OCI-LY1 (cell line): Measurements from ENCODE around the gene TMEM144.

ENCODE experiments used
- H2AFZ ChIP-seq: fragments of 200-600 bp; sonication (generic), shearing (Covaris generic); 2 replicates; pipeline ENCODE4 v1.6.0; 2014; ENCODE audit warnings: antibody characterized with exemption, mild to moderate bottlenecking, low read length
- H3F3A ChIP-seq: fragments of 200-600 bp; sonication (generic), shearing (Covaris generic); 2 replicates; pipeline ENCODE4 v1.6.0; 2014; ENCODE audit warnings: mild to moderate bottlenecking, antibody characterized with exemption, low read length, moderate library complexity; ENCODE audit not compliant: insufficient read depth
- H3K27ac ChIP-seq: fragments of 200-600 bp; sonication (generic); 2 replicates; pipeline ENCODE4 v1.5.1; 2014; ENCODE audit warnings: low read length, mixed run types, mild to moderate bottlenecking, low read depth; ENCODE audit not compliant: poor library complexity, severe bottlenecking
- H3K27me3 ChIP-seq: fragments of 200-600 bp; sonication (generic); 2 replicates; pipeline ENCODE4 v1.6.0; 2014; ENCODE audit warnings: antibody characterized with exemption, mild to moderate bottlenecking, low read length, moderate library complexity; ENCODE audit not compliant: insufficient read depth
- H3K36me3 ChIP-seq: fragments of 200-600 bp; sonication (generic); 2 replicates; pipeline ENCODE4 v1.6.1; 2014; ENCODE audit warnings: mild to moderate bottlenecking, antibody characterized with exemption, low read length, moderate library complexity, mixed read lengths; ENCODE audit not compliant: insufficient read depth
- H3K4me1 ChIP-seq: fragments of 200-600 bp; sonication (generic); 2 replicates; pipeline ENCODE4 v1.5.1; 2014; ENCODE audit warnings: mild to moderate bottlenecking, low read length, moderate library complexity; ENCODE audit not compliant: insufficient read depth, severe bottlenecking
- H3K4me2 ChIP-seq: fragments of 200-600 bp; sonication (generic), shearing (Covaris generic); 2 replicates; pipeline ENCODE4 v1.6.1; 2014; ENCODE audit warnings: low read length
- H3K4me3 ChIP-seq: fragments of 200-600 bp; sonication (generic); 2 replicates; pipeline ENCODE4 v1.5.1; 2014; ENCODE audit warnings: low read length, low read depth, mild to moderate bottlenecking, mixed read lengths; ENCODE audit not compliant: poor library complexity, severe bottlenecking
- H3K79me2 ChIP-seq: fragments of 200-600 bp; shearing (Covaris generic); 2 replicates; pipeline ENCODE4 v1.6.1; 2016; ENCODE audit warnings: mixed run types, low read length, mixed read lengths; ENCODE audit not compliant: insufficient read depth
- H3K9ac ChIP-seq: fragments of 200-600 bp; sonication (generic), shearing (Covaris generic); 2 replicates; pipeline ENCODE4 v1.6.1; 2014; ENCODE audit warnings: mild to moderate bottlenecking, low read length, mixed read lengths
- H3K9me2 ChIP-seq: fragments of 200-600 bp; sonication (generic), shearing (Covaris generic); 2 replicates; pipeline ENCODE4 v1.6.1; 2014; ENCODE audit warnings: low read depth, mild to moderate bottlenecking, low read length, mixed read lengths
- H3K9me3 ChIP-seq: fragments of 200-600 bp; shearing (Covaris generic); 2 replicates; pipeline ENCODE4 v1.6.1; 2014; ENCODE audit warnings: low read length, mixed read lengths
- H4K20me1 ChIP-seq: fragments of 200-600 bp; sonication (generic), shearing (Covaris generic); 2 replicates; pipeline ENCODE4 v1.6.0; 2016; ENCODE audit warnings: mild to moderate bottlenecking, low read length; ENCODE audit not compliant: insufficient read depth
- CTCF ChIP-seq: fragments of 200-600 bp; sonication (generic), shearing (Covaris generic); IDR thresholded peaks from 2 replicates; pipeline ENCODE4 v1.5.1; 2017; ENCODE audit warnings: mild to moderate bottlenecking, antibody characterized with exemption, low read length, moderate library complexity, mixed read lengths
- EZH2 ChIP-seq: fragments of 200-600 bp; sonication (generic), shearing (Covaris generic); IDR thresholded peaks from 2 replicates; pipeline ENCODE4 v1.8.0; 2017; ENCODE audit warnings: borderline replicate concordance, mixed run types, mild to moderate bottlenecking, antibody characterized with exemption, low read length, moderate library complexity, mixed read lengths

TMEM144 gene

GRCh38 chr4:158209825-158210807 lies at the start of gene TMEM144:
Gene TMEM144 (plus strand): TSS chr4:158210486. CDS start chr4:158212668, 2,182 bp downstream.
- no peaks in the 10 kb centered on the region for H3F3A ChIP-seq
- no peaks in the 10 kb centered on the region for H3K79me2 ChIP-seq
- H2AFZ ChIP-seq, result no peak within 1 kb of the TSS
- H3K4me1 ChIP-seq, result no peaks in the 10 kb centered on the region
- no peak within 1 kb of the TSS for H3K4me3 ChIP-seq
- H3K9me2 ChIP-seq, result no peaks in the 10 kb centered on the region
- TF ChIP-seq EZH2 (no peak), CTCF (no peak)
- no peak within 1 kb of the TSS for H3K27ac ChIP-seq
- no peaks in the 10 kb centered on the region for H4K20me1 ChIP-seq
- H3K27me3 ChIP-seq, result no peaks in the 10 kb centered on the region
- no peak within 1 kb of the TSS for H3K9ac ChIP-seq
- no peaks in the 10 kb centered on the region for H3K9me3 ChIP-seq
- H3K4me2 ChIP-seq, result no peak within 1 kb of the TSS
- H3K36me3 ChIP-seq, result no peaks in the 10 kb centered on the region

- H2AFZ ChIP-seq, result no peak overlapping the region
- no peaks in the 10 kb centered on the region for H3F3A ChIP-seq
- no peak overlapping the region for H3K4me3 ChIP-seq
- H4K20me1 ChIP-seq, result no peaks in the 10 kb centered on the region
- H3K4me2 ChIP-seq, result no peak overlapping the region
- no peak overlapping the region for H3K9ac ChIP-seq
- H3K27ac ChIP-seq, result no peak overlapping the region
- no peaks in the 10 kb centered on the region for H3K9me3 ChIP-seq
- H3K4me1 ChIP-seq, result no peaks in the 10 kb centered on the region
- H3K79me2 ChIP-seq, result no peaks in the 10 kb centered on the region
- H3K9me2 ChIP-seq, result no peaks in the 10 kb centered on the region
- TF ChIP-seq EZH2 (no peak), CTCF (no peak)
- H3K27me3 ChIP-seq, result no peaks in the 10 kb centered on the region
- no peaks in the 10 kb centered on the region for H3K36me3 ChIP-seq
Observed at GRCh38 chr4:158161551-158162354, 48.5 kb upstream of the TMEM144 start.

- Histone ChIP-seq H3K4me1 (no peaks in the 10 kb centered on the region), H3K4me2 (no peak overlapping the region), H3F3A (no peaks in the 10 kb centered on the region), H3K9ac (no peak overlapping the region), H3K9me2 (no peaks in the 10 kb centered on the region), H3K9me3 (no peaks in the 10 kb centered on the region), H3K36me3 (no peaks in the 10 kb centered on the region), H3K27ac (no peak overlapping the region), H2AFZ (no peak overlapping the region), H4K20me1 (no peaks in the 10 kb centered on the region), H3K27me3 (no peaks in the 10 kb centered on the region), H3K79me2 (no peaks in the 10 kb centered on the region), H3K4me3 (no peak overlapping the region)
- no peak for TF ChIP-seq EZH2
- no peak for TF ChIP-seq CTCF
Observed at GRCh38 chr4:158162631-158163030, 47.7 kb upstream of the TMEM144 start.
